DND-41 (cell line): ENCODE measurements around the gene YIPF3.

ENCODE experiments used
- ATAC-seq: fragments of 200-7000 bp; cut with Tn5 transposase; 3 replicates; pipeline ENCODE4 v1.9.1; 2021; ENCODE audit warnings: low read depth; ENCODE audit not compliant: insufficient read depth
- DNase-seq: peaks from one replicate; pipeline ENCODE4 v3.0.0-alpha.2; 2020
- H2AFZ ChIP-seq: 2 replicates; pipeline ENCODE4 v1.6.0; 2012; ENCODE audit warnings: low read depth, low read length
- H3K27ac ChIP-seq: 2 replicates; pipeline ENCODE4 v1.5.1; 2012; ENCODE audit warnings: low read length, inconsistent platforms
- H3K27me3 ChIP-seq: fragments of 200-600 bp; sonication (generic); 2 replicates; pipeline ENCODE4 v1.6.0; 2012; ENCODE audit warnings: low read length, mild to moderate bottlenecking, inconsistent platforms; ENCODE audit not compliant: insufficient read depth, poor library complexity
- H3K36me3 ChIP-seq: 2 replicates; pipeline ENCODE4 v1.5.1; 2012; ENCODE audit warnings: low read length, inconsistent platforms; ENCODE audit not compliant: insufficient read depth
- H3K4me1 ChIP-seq: 2 replicates; pipeline ENCODE4 v1.5.1; 2012; ENCODE audit warnings: mild to moderate bottlenecking, low read length; ENCODE audit not compliant: insufficient read depth
- H3K4me2 ChIP-seq: 2 replicates; pipeline ENCODE4 v1.6.0; 2012; ENCODE audit warnings: mild to moderate bottlenecking, moderate library complexity, low read length, inconsistent platforms; ENCODE audit not compliant: insufficient read depth
- H3K4me3 ChIP-seq, 2 experiments: fragments of 200-600 bp in 1 of 2; shearing (Covaris generic) in 1 of 2; 2 replicates each; pipeline ENCODE4 v1.5.1; 2012 to 2016; ENCODE audit warnings: inconsistent platforms in 2 of 2, low read length in 2 of 2, mild to moderate bottlenecking in 2 of 2, low read depth in 1 of 2, moderate library complexity in 1 of 2
- H3K79me2 ChIP-seq: 2 replicates; pipeline ENCODE4 v1.6.0; 2012; ENCODE audit warnings: low read length, inconsistent platforms; ENCODE audit not compliant: insufficient read depth
- H3K9ac ChIP-seq: 2 replicates; pipeline ENCODE4 v1.6.0; 2012; ENCODE audit warnings: low read depth, mild to moderate bottlenecking, inconsistent platforms, low read length, moderate library complexity
- H3K9me3 ChIP-seq: 2 replicates; pipeline ENCODE4 v1.5.1; 2012; ENCODE audit warnings: low read length, moderate library complexity, mild to moderate bottlenecking, inconsistent platforms; ENCODE audit not compliant: insufficient read depth, severe bottlenecking
- H4K20me1 ChIP-seq: 2 replicates; pipeline ENCODE4 v1.6.0; 2012; ENCODE audit warnings: low read length; ENCODE audit not compliant: insufficient read depth
- CTCF ChIP-seq: IDR thresholded peaks from 2 replicates; pipeline ENCODE4 v1.5.1; 2012; ENCODE audit warnings: borderline replicate concordance, low read length, moderate library complexity, mild to moderate bottlenecking; ENCODE audit not compliant: poor library complexity, severe bottlenecking; ENCODE audit errors: extremely low read depth
- EZH2 ChIP-seq: IDR thresholded peaks from 3 replicates; pipeline ENCODE4 v1.6.1; 2012; ENCODE audit warnings: borderline replicate concordance, low read depth, mild to moderate bottlenecking, moderate library complexity, low read length, inconsistent platforms; ENCODE audit not compliant: severe bottlenecking

Gene YIPF3

GRCh38 chr6:43506171-43506570 lies 10.6 kb downstream of the YIPF3 start:
- Histone ChIP-seq H3K4me2 (no peak overlapping the region), H3K79me2 (no peaks in the 10 kb centered on the region), H2AFZ (no peak overlapping the region), H3K36me3 (peaks cover 54% of the 10 kb centered on the region), H3K9me3 (no peaks in the 10 kb centered on the region), H3K4me3 (no peak overlapping the region), H3K27ac (no peak overlapping the region), H3K27me3 (no peaks in the 10 kb centered on the region), H3K4me1 (no peaks in the 10 kb centered on the region), H4K20me1 (0 out of 2 replicates have a peak, but pooled peaks cover 4% of the 10 kb centered on the region), H3K9ac (no peak overlapping the region)
- no peak for TF ChIP-seq EZH2
- no peak for TF ChIP-seq CTCF
- ATAC-seq (no peak), DNase-seq (no peak)

GRCh38 chr6:43505718-43506117 lies 11.0 kb downstream of the YIPF3 start:
- Histone ChIP-seq H3K9ac (no peak overlapping the region), H3K9me3 (no peaks in the 10 kb centered on the region), H2AFZ (no peak overlapping the region), H3K4me2 (no peak overlapping the region), H3K4me3 (no peak overlapping the region), H3K4me1 (no peaks in the 10 kb centered on the region), H3K36me3 (peaks cover 54% of the 10 kb centered on the region), H3K79me2 (no peaks in the 10 kb centered on the region), H3K27ac (no peak overlapping the region), H3K27me3 (no peaks in the 10 kb centered on the region), H4K20me1 (0 out of 2 replicates have a peak, but pooled peaks cover 4% of the 10 kb centered on the region)
- no peak for DNase-seq
- no peak for ATAC-seq
- TF ChIP-seq EZH2, result no peak
- TF ChIP-seq CTCF, result no peak

GRCh38 chr6:43504756-43505593 lies 11.8 kb downstream of the YIPF3 start:
- TF ChIP-seq CTCF, result no peak
- TF ChIP-seq EZH2, result no peak
- H3K9ac ChIP-seq, result no peak overlapping the region
- DNase-seq, result no peak
- 0 out of 2 replicates have a peak, but pooled peaks cover 4% of the 10 kb centered on the region for H4K20me1 ChIP-seq
- H3K9me3 ChIP-seq, result no peaks in the 10 kb centered on the region
- no peak overlapping the region for H2AFZ ChIP-seq
- no peaks in the 10 kb centered on the region for H3K27me3 ChIP-seq
- H3K36me3 ChIP-seq, result peaks cover 58% of the 10 kb centered on the region
- no peaks in the 10 kb centered on the region for H3K79me2 ChIP-seq
- no peak for ATAC-seq
- H3K4me3 ChIP-seq, result no peak overlapping the region
- no peaks in the 10 kb centered on the region for H3K4me1 ChIP-seq
- no peak overlapping the region for H3K27ac ChIP-seq
- H3K4me2 ChIP-seq, result no peak overlapping the region
